BE2C (cell line): Measurements from ENCODE around the gene GDF9.

Experiments used
- DNase-seq: peaks from one replicate; pipeline ENCODE4 v3.0.0-alpha.2; 2020
- H3K27me3 ChIP-seq: fragments of 250-450 bp; sonication (Bioruptor Pico); 2 replicates; pipeline ENCODE4 v1.5.1; 2020; ENCODE audit warnings: mild to moderate bottlenecking
- H3K36me3 ChIP-seq: fragments of 250-450 bp; sonication (Bioruptor Pico); 2 replicates; pipeline ENCODE4 v1.5.1; 2020; ENCODE audit warnings: mild to moderate bottlenecking
- H3K4me1 ChIP-seq: fragments of 250-450 bp; sonication (Bioruptor Pico); 2 replicates; pipeline ENCODE4 v1.5.1; 2020
- H3K4me3 ChIP-seq: 2 replicates; pipeline ENCODE4 v1.5.1; 2011; ENCODE audit warnings: low read depth, low read length
- H3K9me3 ChIP-seq: fragments of 250-450 bp; sonication (Bioruptor Pico); 2 replicates; pipeline ENCODE4 v1.5.1; 2020
- TF ChIP-seq, protein P1 (sequence below): IDR thresholded peaks from 2 replicates; pipeline ENCODE4 v1.5.1; 2012; ENCODE audit warnings: mild to moderate bottlenecking, low read depth, low read length

Gene GDF9

DNA sequence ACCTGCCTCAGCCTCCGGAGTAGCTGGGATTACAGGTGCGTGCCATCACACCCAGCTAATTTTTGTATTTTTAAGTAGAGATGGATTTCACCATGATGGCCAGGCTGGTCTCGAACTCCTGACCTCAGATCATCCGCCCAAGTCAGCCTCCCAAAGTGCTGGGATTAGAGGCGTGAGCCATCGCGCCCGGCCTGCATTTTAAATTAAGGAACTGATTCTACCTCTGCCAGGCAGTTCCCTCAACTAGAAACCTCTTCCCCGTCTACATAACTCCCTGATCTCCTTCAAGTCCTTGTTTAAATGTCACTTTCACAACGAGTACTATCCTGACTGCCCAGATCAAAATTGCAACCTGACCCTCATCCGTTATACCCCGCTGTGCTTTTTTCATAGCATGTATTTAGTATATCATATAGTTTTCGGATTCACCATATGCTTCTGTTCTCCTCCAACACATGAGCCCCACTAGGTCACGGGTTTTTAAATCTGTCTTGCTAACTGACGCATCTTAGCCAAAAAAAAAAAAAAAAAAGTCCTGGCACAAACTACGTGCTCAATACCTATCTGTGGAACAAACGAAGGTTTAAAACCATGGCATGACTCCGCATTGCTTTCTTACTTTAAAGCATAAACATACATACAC, 54.0 kb downstream of the GDF9 start:
- no peaks in the 10 kb centered on the region for H3K27me3 ChIP-seq
- no peak for DNase-seq
- TF ChIP-seq, protein P1, sequence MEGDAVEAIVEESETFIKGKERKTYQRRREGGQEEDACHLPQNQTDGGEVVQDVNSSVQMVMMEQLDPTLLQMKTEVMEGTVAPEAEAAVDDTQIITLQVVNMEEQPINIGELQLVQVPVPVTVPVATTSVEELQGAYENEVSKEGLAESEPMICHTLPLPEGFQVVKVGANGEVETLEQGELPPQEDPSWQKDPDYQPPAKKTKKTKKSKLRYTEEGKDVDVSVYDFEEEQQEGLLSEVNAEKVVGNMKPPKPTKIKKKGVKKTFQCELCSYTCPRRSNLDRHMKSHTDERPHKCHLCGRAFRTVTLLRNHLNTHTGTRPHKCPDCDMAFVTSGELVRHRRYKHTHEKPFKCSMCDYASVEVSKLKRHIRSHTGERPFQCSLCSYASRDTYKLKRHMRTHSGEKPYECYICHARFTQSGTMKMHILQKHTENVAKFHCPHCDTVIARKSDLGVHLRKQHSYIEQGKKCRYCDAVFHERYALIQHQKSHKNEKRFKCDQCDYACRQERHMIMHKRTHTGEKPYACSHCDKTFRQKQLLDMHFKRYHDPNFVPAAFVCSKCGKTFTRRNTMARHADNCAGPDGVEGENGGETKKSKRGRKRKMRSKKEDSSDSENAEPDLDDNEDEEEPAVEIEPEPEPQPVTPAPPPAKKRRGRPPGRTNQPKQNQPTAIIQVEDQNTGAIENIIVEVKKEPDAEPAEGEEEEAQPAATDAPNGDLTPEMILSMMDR: no peak
- no peaks in the 10 kb centered on the region for H3K36me3 ChIP-seq
- H3K4me1 ChIP-seq: peaks cover 16% of the 10 kb centered on the region
- H3K9me3 ChIP-seq: peaks cover 3% of the 10 kb centered on the region; the same call in 1 of the 2 replicates
- H3K4me3 ChIP-seq: peak overlapping the region; percentile 58
